HFF-Myc (cell line): ENCODE measurements around the gene TERB2.

Source experiments
- DNase-seq: peaks from one replicate; pipeline ENCODE4 v3.0.0-alpha.2; 2011; ENCODE audit warnings: low read depth; ENCODE audit errors: extremely low read depth
- H3K4me3 ChIP-seq: replicated peaks from 2 replicates; pipeline ENCODE4 v1.5.1; 2011; ENCODE audit warnings: low read depth, mild to moderate bottlenecking, control low read depth, low read length
- CTCF ChIP-seq: IDR thresholded peaks from 2 replicates; pipeline ENCODE4 v1.5.1; 2012; ENCODE audit warnings: mild to moderate bottlenecking, low read depth, low read length, control low read depth; ENCODE audit errors: missing control alignments

TERB2 gene

DNA sequence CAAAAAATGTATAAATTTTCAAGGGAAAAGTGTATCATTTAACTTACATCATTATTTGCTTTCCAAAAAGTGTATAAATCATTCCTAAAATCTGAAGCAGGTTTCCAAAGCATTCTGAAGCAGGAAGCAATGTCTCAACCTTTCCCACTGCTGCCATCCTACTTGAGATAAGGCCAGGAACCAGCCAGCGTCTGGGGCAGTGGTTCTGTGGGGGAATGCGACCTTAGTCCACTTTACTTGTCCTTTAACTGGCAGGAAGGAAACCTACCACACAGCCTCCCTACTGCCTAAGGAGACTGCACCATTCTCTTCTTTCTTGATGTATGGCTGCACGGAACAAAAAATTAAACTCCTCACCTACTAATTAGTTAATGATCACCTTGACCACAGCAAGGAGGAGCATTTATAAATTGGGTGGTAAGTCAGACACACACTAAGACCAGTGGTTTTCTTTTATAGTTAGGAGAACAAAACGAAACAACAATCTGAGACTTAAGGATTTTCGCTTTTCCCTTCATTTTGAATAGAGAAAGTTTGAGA is 70.2 kb downstream of the TERB2 start:
- no peak for TF ChIP-seq CTCF
- no peak overlapping the region for H3K4me3 ChIP-seq
- no peak for DNase-seq

DNA sequence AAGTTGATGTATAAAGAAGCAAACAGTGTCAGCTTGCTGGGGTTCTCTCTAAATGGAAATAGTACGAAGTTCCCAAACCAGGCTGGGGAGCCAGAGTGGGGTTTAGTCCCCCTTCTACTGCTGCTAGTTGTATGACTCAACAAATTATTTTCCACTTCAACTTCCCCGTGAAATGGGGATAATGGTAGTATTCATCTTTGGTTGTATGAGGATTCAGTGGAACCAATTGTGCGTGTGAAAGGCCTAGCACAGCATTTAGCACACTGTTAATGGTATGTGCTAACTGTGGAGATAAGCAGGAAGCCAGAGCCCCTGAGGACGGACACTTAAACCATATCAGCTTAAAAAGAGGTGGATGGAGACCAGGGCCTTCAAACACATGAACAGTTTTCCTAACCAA is 70.7 kb downstream of the TERB2 start:
- DNase-seq, result no peak
- TF ChIP-seq CTCF, result no peak
- no peak overlapping the region for H3K4me3 ChIP-seq
